Measurements from ENCODE around the gene TBC1D20. TPM values are rescaled to one million over a fixed set of nuclear protein-coding genes. Genes with fewer than 3 reads are reported as not detected.

Gene TBC1D20
- total RNA-seq, 2 experiments from 2014 or later, result 30.1 to 30.7 TPM

- H3K36me3 Mint-ChIP-seq (ENCODE audit: low read depth), result peaks cover 58% of the 10 kb centered on the region
- H3K4me1 Mint-ChIP-seq (ENCODE audit: low read depth), result peaks cover 57% of the 10 kb centered on the region
- H3K4me3 Mint-ChIP-seq, result no peak overlapping the region
- no peaks in the 10 kb centered on the region for H3K27me3 Mint-ChIP-seq (ENCODE audit: low read depth)
- ChIA-PET POLR2A (no interaction called here), CTCF (interaction anchor here (1.5 to 1.7 kb wide), 2 partner anchors 20 to 66 kb away, joined by 3 to 4 read pairs; no protein-coding TSS in a partner anchor)
- no peak overlapping the region for H3K27ac Mint-ChIP-seq
- H3K9me3 Mint-ChIP-seq (ENCODE audit: insufficient read depth), result no peaks in the 10 kb centered on the region
- ATAC-seq, result no peak
- DNase-seq, result no peak
Measured at GRCh38 chr20:412081-412480, 50.3 kb downstream of the TBC1D20 start.

GRCh38 chr20:409697-410559 is 52.4 kb downstream of the TBC1D20 start:
- ChIA-PET CTCF (interaction anchor here (0.6 to 1.9 kb wide), 5 partner anchors 29 to 56 kb away, joined by 3 to 9 read pairs (median 4); partner anchors contain the start of gene TRIB3), POLR2A (interaction anchor here (0.6 to 1.4 kb wide), 6 partner anchors 12 to 52 kb away, joined by 3 to 5 read pairs (median 3); partner anchors contain the start of gene TBC1D20)
- Mint-ChIP-seq H3K27me3 (ENCODE audit: low read depth) (no peaks in the 10 kb centered on the region), H3K4me1 (ENCODE audit: low read depth) (peaks cover 64% of the 10 kb centered on the region), H3K27ac (peak overlapping the region; percentile 95), H3K4me3 (peak overlapping the region; percentile 98), H3K36me3 (ENCODE audit: low read depth) (peaks cover 44% of the 10 kb centered on the region), H3K9me3 (ENCODE audit: insufficient read depth) (no peaks in the 10 kb centered on the region)
- ATAC-seq, result no peak
- DNase-seq, result no peak

GRCh38 chr20:408843-409696 is 53.3 kb downstream of the TBC1D20 start:
- DNase-seq (peak; percentile 55), ATAC-seq (peak; percentile 24)
- Mint-ChIP-seq H3K36me3 (ENCODE audit: low read depth) (peaks cover 44% of the 10 kb centered on the region), H3K27me3 (ENCODE audit: low read depth) (no peaks in the 10 kb centered on the region), H3K27ac (peak overlapping the region; percentile 95), H3K9me3 (ENCODE audit: insufficient read depth) (no peaks in the 10 kb centered on the region), H3K4me3 (peak overlapping the region; percentile 98), H3K4me1 (ENCODE audit: low read depth) (peaks cover 62% of the 10 kb centered on the region)
- POLR2A ChIA-PET, result interaction anchor here (0.6 to 1.4 kb wide), 5 partner anchors 13 to 53 kb away, joined by 3 to 5 read pairs (median 3); partner anchors contain the start of gene TBC1D20
- CTCF ChIA-PET, result interaction anchor here (1.0 to 1.9 kb wide), 4 partner anchors 28 to 56 kb away, joined by 3 to 9 read pairs (median 4); partner anchors contain the start of gene TRIB3

GRCh38 chr20:407953-408842 is 54.1 kb downstream of the TBC1D20 start, which contains the start of gene RBCK1:
Gene RBCK1, plus strand, starts transcription at chr20:408299. Its CDS starts 459 bp downstream, at chr20:408758.
- ChIA-PET CTCF (interaction anchor here (0.8 to 2.2 kb wide), 14 partner anchors 10 to 84 kb away, joined by 3 to 15 read pairs (median 6); partner anchors contain the start of gene SOX12), POLR2A (interaction anchor here (0.6 to 1.5 kb wide), 19 partner anchors 9 to 153 kb away, joined by 3 to 14 read pairs (median 3); partner anchors contain the start of genes CSNK2A1, SOX12 and TRIB3)
- Mint-ChIP-seq H3K27ac (peak within 1 kb of the TSS; percentile 98), H3K36me3 (ENCODE audit: low read depth) (peaks cover 44% of the 10 kb centered on the region), H3K27me3 (ENCODE audit: low read depth) (no peaks in the 10 kb centered on the region), H3K9me3 (ENCODE audit: insufficient read depth) (no peaks in the 10 kb centered on the region), H3K4me3 (peak within 1 kb of the TSS; percentile 98), H3K4me1 (ENCODE audit: low read depth) (peaks cover 56% of the 10 kb centered on the region)
- peak; percentile 93 for DNase-seq
- peak; percentile 80 for ATAC-seq

GRCh38 chr20:407133-407952 is 55.0 kb downstream of the TBC1D20 start:
- Mint-ChIP-seq H3K4me1 (ENCODE audit: low read depth) (peaks cover 56% of the 10 kb centered on the region), H3K27me3 (ENCODE audit: low read depth) (no peaks in the 10 kb centered on the region), H3K9me3 (ENCODE audit: insufficient read depth) (no peaks in the 10 kb centered on the region), H3K27ac (peak overlapping the region; percentile 98), H3K4me3 (peak overlapping the region; percentile 85), H3K36me3 (ENCODE audit: low read depth) (peaks cover 41% of the 10 kb centered on the region)
- ChIA-PET POLR2A (interaction anchor here (0.6 to 1.5 kb wide), 19 partner anchors 8 to 153 kb away, joined by 3 to 14 read pairs (median 3); partner anchors contain the start of genes CSNK2A1, SOX12 and TRIB3), CTCF (interaction anchor here (0.8 to 2.2 kb wide), 15 partner anchors 9 to 85 kb away, joined by 3 to 15 read pairs (median 5); partner anchors contain the start of gene SOX12)
- DNase-seq (peak; percentile 77), ATAC-seq (peak; percentile 86)

- ChIA-PET CTCF (interaction anchor here (0.7 to 2.2 kb wide), 14 partner anchors 8 to 86 kb away, joined by 3 to 15 read pairs (median 6); partner anchors contain the start of genes SOX12 and TRIB3), POLR2A (interaction anchor here (1.0 to 1.5 kb wide), 11 partner anchors 7 to 137 kb away, joined by 3 to 14 read pairs (median 5); partner anchors contain the start of genes CSNK2A1, SOX12 and TRIB3)
- H3K27ac Mint-ChIP-seq, result peak overlapping the region; percentile 98
- ATAC-seq (no peak), DNase-seq (no peak)
- peaks cover 36% of the 10 kb centered on the region for H3K36me3 Mint-ChIP-seq (ENCODE audit: low read depth)
- H3K4me1 Mint-ChIP-seq (ENCODE audit: low read depth), result peaks cover 55% of the 10 kb centered on the region
- H3K4me3 Mint-ChIP-seq, result peak overlapping the region; percentile 85
- H3K9me3 Mint-ChIP-seq (ENCODE audit: insufficient read depth), result no peaks in the 10 kb centered on the region
- H3K27me3 Mint-ChIP-seq (ENCODE audit: low read depth), result no peaks in the 10 kb centered on the region
Measured at GRCh38 chr20:406200-407132, 55.9 kb downstream of the TBC1D20 start.

- ATAC-seq (no peak), DNase-seq (no peak)
- Mint-ChIP-seq H3K4me1 (ENCODE audit: low read depth) (peaks cover 43% of the 10 kb centered on the region), H3K9me3 (ENCODE audit: insufficient read depth) (no peaks in the 10 kb centered on the region), H3K27me3 (ENCODE audit: low read depth) (no peaks in the 10 kb centered on the region), H3K36me3 (ENCODE audit: low read depth) (peaks cover 13% of the 10 kb centered on the region), H3K27ac (no peak overlapping the region), H3K4me3 (no peak overlapping the region)
- POLR2A ChIA-PET, result no interaction called here
- CTCF ChIA-PET, result no interaction called here
Measured at GRCh38 chr20:404088-404487, 58.2 kb downstream of the TBC1D20 start.

GRCh38 chr20:403582-403957 is 58.8 kb downstream of the TBC1D20 start:
- Mint-ChIP-seq H3K9me3 (ENCODE audit: insufficient read depth) (no peaks in the 10 kb centered on the region), H3K27ac (peak overlapping the region; percentile 13), H3K36me3 (ENCODE audit: low read depth) (peaks cover 14% of the 10 kb centered on the region), H3K4me3 (no peak overlapping the region), H3K4me1 (ENCODE audit: low read depth) (peaks cover 39% of the 10 kb centered on the region), H3K27me3 (ENCODE audit: low read depth) (no peaks in the 10 kb centered on the region)
- ATAC-seq (no peak), DNase-seq (no peak)
- POLR2A ChIA-PET, result interaction anchor here (1.3 kb wide), 1 partner anchor 36 kb away, joined by 3 read pairs; no protein-coding TSS in a partner anchor
- CTCF ChIA-PET, result interaction anchor here (0.9 kb wide), 1 partner anchor 48 kb away, joined by 3 read pairs; no protein-coding TSS in a partner anchor
